Measurements from ENCODE around the gene XPOT. TPM values are rescaled to one million over a fixed set of nuclear protein-coding genes. Genes with fewer than 3 reads are reported as not detected.

XPOT gene
- polyA plus RNA-seq, 5 donors = 43.1 to 60.4 (median 51.8) TPM

- no peak for DNase-seq
Observed at GRCh38 chr12:64413884-64414283, 9.7 kb downstream of the XPOT start.

GRCh38 chr12:64418209-64418608, 14.0 kb downstream of the XPOT start:
- no peak for DNase-seq

- no peak for DNase-seq
Observed at GRCh38 chr12:64419696-64420095, 15.5 kb downstream of the XPOT start.

GRCh38 chr12:64427988-64428387, 23.8 kb downstream of the XPOT start:
- DNase-seq = no peak

- DNase-seq = no peak
Observed at GRCh38 chr12:64428956-64429355, 24.8 kb downstream of the XPOT start.

- no peak for DNase-seq
Observed at GRCh38 chr12:64430886-64431285, 26.7 kb downstream of the XPOT start.

GRCh38 chr12:64431791-64432190, 27.6 kb downstream of the XPOT start:
- no peak for DNase-seq

- no peak for DNase-seq
Observed at GRCh38 chr12:64433915-64434314, 29.7 kb downstream of the XPOT start.

GRCh38 chr12:64440100-64440499, 35.9 kb downstream of the XPOT start:
- no peak for DNase-seq

- DNase-seq = no peak
Observed at GRCh38 chr12:64445490-64445889, 41.3 kb downstream of the XPOT start.

GRCh38 chr12:64446295-64446694, 42.1 kb downstream of the XPOT start:
- DNase-seq = no peak

- no peak for DNase-seq
Observed at GRCh38 chr12:64450057-64450640, 46.0 kb downstream of the XPOT start.

- no peak for DNase-seq
Observed at GRCh38 chr12:64450711-64451486, 46.7 kb downstream of the XPOT start.

GRCh38 chr12:64451687-64452558, 47.7 kb downstream of the XPOT start, which contains the start of gene TBK1:
Gene TBK1, plus strand, starts transcription at chr12:64452120. Its CDS starts 3,751 bp downstream, at chr12:64455871.
- DNase-seq = peak; percentile 83 to 85

- peak; percentile 38 to 40 for DNase-seq
Observed at GRCh38 chr12:64452559-64453329, 48.6 kb downstream of the XPOT start.

- no peak for DNase-seq
Observed at GRCh38 chr12:64455506-64455905, 51.3 kb downstream of the XPOT start.

GRCh38 chr12:64456119-64456518, 51.9 kb downstream of the XPOT start:
- no peak for DNase-seq

- DNase-seq = no peak
Observed at GRCh38 chr12:64457032-64457431, 52.8 kb downstream of the XPOT start.

- no peak for DNase-seq
Observed at GRCh38 chr12:64457466-64457865, 53.3 kb downstream of the XPOT start.

GRCh38 chr12:64457923-64458322, 53.7 kb downstream of the XPOT start:
- no peak for DNase-seq

GRCh38 chr12:64459394-64459891, 55.3 kb downstream of the XPOT start:
- no peak for DNase-seq

All from right lung (tissue), 5 donors.